ENCODE results near the gene ITIH2.
A peak's percentile ranks its signal among the peaks of the same experiment; 100 is the strongest.
"Not testable (repeated sequence)": the region's sequence is repeated elsewhere in the genome, so short reads cannot be mapped to it uniquely, and the experiment has no call there.

ITIH2 gene

DNA sequence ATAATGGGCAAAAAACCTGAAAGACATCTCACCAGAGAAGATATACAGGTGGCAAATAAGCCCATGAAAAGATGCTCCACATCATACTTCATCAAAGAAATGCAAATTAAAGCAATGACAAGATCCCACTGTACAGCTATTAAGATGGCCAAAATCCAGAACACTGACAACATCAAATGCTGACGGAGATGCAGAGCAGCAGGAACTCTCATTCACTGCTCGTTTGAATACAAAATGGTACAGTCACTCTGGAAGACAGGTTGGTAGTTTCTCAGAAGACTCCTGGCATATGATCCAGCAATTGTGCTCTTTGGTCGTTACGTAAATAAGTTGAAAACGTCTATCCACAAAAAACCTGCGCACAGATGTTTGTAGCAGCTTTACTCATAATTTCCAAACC is 49.1 kb downstream of the ITIH2 start:
- no peak for DNase-seq

DNA sequence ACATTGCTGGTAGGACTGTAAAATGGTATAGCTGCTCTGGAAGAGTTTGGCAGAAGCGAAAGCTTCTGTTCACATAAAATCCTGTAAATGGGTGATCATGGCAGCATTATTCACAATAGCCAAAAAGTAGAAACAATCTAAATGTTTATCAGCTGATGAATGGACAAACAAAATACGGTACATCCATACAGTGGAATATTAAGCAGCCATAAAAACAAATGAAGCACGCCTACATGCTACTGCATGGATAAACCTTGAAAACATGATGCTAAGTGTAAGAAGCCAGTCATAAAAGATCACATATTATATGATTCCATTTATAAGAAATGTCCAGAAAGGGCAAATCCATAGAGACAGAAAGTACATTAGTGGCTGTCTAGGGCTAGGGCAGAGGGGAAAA is 52.0 kb downstream of the ITIH2 start:
- no peak for DNase-seq

DNA sequence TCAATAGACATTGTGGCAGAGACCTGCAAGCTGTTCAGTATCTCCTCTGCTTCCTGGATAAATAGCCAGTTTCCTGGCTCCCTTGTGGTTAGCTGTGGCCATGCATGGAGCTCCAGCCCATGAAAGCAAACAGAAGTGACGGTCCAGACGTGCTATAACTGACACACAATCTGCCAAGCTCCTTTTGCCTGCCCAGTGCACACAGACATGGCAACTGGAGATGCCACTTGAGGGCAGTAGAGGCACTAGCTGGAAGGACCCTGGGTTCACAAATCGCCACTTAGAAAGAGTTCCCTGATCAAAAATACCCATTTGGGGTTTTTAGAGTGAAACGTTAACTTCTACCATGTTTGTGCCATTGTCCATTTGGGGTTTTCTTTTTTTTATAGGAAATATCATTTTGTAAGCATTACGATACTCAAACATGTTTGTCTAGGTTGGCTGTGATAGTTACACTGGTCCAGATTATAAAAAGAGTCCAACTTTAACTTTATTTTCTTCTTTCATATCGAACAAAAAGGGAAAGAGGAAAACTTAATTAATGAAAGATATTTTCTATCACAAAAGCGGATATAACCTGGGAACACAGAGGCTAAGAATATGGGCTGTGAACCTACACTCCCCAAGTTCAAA is 53.4 kb downstream of the ITIH2 start:
- no peak for DNase-seq

DNA sequence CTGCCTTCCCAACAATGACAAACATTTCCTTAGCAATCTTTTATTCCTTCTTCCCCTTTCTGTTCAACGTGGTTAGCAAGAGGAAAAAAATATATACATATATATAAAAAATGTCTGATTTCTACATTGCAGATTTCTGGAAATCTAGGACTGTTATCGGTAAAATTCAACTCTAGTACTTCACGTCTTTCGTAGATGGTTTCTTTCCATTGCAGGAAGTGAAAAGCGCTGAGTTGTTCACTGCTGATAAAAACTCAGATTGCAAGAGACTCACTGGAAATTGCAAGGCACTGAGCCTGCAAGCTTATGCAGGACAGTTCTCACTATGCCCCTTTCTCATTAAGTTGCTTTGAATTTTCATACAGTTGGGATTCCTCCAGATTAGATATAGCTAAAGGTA is 60.8 kb downstream of the ITIH2 start:
- no peak for DNase-seq

GRCh38 chr10:7766241-7766640 is 63.1 kb downstream of the ITIH2 start:
- no peak for DNase-seq

DNA sequence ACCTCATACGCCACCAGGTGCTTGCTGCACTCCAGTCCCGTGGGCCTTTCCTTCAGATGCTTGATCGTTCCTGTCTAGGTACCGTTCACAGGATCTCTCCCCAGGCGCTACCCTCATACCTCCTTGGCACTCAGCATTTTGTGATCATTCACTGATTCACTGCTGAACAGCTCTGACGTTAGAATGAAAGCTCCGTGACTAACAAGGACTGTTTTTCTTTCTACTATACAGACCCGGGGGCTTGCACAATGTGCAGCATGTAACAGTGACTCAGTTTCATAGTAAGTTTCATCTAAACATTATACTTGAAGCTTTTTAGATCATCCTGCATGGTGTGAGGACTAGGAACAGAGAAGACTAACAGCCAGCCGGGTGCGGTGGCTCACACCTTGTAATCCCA is 64.1 kb downstream of the ITIH2 start:
- no peak for DNase-seq

DNA sequence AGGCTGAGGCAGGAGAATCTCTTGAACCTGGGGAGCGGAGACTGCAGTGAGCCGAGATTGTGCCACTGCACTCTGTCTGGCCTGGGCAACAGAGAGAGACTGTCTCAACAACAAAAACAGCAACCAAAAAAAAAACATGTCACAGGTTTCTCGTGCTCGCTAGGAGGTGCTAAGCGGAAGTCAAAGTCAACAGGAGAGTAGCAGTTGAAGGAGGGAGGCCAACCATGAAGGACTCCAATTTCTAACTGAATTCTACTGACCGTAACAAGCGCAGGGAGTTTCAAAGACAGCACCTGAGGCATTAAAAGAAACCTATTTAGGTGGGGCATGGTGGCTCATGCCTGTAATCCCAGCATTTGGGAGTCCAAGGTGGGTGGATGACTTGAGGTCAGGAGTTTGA is 65.3 kb downstream of the ITIH2 start:
- DNase-seq = no peak

DNA sequence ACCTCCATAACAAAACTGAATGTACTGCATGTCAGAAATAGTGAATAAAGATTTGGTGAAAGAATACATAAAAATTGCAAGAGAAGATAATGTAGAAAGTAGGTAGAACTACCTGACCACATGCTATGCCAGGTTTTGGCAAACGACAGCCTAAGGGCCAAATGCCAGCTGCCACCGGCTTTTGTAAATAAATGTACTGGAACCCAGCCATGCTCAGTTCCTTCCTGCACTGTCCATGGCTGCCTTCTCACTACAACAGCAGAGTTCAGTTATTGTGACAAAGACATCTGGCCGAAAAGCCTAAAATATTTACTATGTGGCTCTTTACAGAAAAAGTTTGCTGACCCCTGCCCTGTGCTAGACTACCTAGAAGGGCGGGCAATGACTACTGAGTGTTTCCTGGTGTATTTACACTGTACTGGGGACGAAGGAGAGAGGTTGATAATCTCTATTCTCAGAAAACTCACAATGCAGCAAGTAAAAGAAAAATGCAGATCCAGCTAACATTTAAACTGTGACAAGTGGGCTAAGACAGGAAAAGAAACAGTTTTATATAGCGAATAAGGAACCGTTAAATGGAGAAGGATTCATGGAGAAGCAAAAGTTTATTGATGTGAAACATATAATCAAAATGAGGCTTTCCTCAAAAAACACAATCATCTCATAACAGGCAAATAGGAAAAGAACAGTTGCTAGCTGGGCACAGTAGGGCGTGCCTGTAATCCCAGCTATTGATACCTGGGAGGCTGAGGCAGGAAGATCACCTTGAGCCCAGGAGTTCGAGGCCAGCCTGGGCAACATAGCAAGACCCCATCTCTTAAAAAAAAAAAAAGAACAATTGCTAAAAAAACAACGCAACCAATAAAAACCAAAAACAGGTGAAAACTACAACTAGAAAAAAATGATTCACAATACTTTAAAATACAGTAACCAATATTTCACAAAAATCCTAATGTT is 71.0 kb downstream of the ITIH2 start:
- no peak for DNase-seq

- DNase-seq = no peak
Measured at GRCh38 chr10:7776777-7777176, 73.7 kb downstream of the ITIH2 start.

- DNase-seq = not testable (repeated sequence)
Measured at GRCh38 chr10:7782194-7782593, 79.1 kb downstream of the ITIH2 start.

GRCh38 chr10:7786430-7786829 is 83.3 kb downstream of the ITIH2 start:
- DNase-seq = no peak

- DNase-seq = no peak
Measured at GRCh38 chr10:7787150-7787856, 84.2 kb downstream of the ITIH2 start.

DNA sequence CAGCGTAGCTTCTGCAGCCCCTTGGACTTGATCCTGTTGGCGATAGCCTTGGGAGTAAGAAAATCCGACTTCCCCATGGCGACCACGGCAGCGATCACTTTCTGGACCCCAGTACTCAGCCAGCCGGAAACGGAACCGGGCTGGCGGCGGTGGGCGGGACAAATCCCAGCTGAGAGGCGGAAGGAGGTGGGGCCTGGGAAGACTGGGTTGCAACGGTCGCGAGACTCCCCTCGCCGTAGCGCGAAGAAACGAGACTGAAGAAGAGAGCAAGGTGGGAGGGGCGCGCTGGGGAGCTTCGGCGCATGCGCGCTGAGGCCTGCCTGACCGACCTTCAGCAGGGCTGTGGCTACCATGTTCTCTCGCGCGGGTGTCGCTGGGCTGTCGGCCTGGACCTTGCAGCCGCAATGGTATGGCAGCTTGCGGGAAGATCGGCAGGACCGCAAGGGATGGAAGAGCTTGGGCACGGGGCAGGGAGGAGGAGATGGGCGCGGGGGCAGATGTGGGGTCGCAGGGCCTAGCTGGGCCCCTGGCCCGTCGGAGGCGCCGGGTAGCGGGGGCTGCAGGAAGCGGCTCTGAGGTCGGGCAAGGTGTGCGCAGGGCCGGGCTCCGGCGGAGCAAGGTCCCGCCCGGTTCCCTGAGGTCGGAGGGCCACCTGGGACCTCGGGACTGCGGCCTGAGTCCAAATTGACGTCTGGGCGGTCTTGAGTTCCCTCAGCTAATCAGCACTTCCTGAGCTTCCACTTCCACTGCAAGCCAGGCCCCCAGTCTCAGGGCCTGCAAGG is 84.9 kb downstream of the ITIH2 start, which contains the start of the genes ATP5F1C and KIN:
ATP5F1C (plus strand) TSS at position 321 of the 782 bp plus-strand sequence; CDS start at position 352, 31 bp downstream.
KIN (minus strand) TSS at position 137 of the 782 bp plus-strand sequence; CDS start at position 77, 60 bp downstream.
- DNase-seq = peak; percentile 91

GRCh38 chr10:7788639-7789286 is 85.6 kb downstream of the ITIH2 start:
- no peak for DNase-seq

DNA sequence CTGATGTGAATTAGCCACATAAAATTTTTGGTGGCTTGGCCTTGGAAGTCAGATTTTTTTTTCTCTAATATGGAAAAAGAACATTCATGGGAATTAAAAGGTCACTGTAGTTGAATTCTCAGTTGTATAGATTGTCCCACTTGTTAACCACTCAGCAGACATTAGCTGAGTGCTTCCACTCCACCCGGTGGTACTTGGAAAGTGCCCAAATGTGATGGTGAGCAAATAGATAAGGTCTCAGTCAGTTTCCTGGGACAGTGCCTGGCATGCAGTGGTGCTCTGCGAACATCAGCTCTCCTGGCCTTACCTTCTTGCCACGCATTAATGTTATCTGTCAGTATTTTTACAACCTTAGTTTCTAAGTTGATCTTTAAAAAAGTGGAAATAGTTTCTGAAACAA is 86.3 kb downstream of the ITIH2 start:
- DNase-seq = no peak

DNA sequence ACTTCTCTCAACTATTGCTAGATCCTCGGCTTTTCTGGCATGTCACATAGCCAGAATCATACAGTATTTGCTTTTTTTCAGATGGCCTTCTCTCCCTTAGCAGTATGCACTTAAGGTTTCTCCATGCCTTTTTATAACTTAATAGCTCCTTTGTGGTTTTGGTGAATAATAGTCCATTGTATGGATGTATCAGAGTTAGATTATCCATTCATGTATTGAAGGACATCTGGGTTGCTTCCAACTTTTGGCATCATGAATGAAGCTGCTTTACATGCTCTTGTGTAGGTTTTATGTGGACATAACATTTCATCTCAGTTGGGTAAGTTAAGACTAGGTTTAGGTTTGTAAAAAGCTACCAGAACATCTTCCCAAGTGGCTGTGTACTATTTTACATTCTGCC is 89.4 kb downstream of the ITIH2 start:
- DNase-seq = no peak

- no peak for DNase-seq
Measured at GRCh38 chr10:7794251-7795026, 91.3 kb downstream of the ITIH2 start.

DNA sequence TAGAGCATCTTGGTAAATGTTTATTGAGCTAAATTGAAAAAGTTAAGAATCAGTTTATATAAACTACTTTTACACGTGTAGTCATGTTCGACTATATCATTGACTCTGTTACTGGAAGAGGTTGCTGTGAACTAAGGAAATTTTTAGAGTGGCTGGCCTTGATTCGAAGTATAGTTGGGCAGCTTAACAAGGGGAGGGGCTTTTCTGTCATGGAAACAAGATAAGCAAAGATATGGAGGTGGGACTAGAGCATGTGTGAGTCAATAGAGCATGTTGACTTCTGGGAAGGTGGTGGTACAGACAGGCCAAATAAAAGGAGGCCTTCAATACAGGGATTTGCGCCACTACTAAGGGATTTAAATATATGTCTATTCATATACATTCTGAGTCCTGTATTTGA is 92.5 kb downstream of the ITIH2 start:
- DNase-seq = no peak

GRCh38 chr10:7797582-7797981 is 94.5 kb downstream of the ITIH2 start:
- DNase-seq = no peak

All from GOT3 (cell line).